ENCODE results near the gene IDH3A. TPM values are rescaled to one million over a fixed set of nuclear protein-coding genes. Genes with fewer than 3 reads are reported as not detected.

IDH3A gene
- polyA plus RNA-seq, 3 donors = 46.5 to 85.0 (median 74.0) TPM

DNA sequence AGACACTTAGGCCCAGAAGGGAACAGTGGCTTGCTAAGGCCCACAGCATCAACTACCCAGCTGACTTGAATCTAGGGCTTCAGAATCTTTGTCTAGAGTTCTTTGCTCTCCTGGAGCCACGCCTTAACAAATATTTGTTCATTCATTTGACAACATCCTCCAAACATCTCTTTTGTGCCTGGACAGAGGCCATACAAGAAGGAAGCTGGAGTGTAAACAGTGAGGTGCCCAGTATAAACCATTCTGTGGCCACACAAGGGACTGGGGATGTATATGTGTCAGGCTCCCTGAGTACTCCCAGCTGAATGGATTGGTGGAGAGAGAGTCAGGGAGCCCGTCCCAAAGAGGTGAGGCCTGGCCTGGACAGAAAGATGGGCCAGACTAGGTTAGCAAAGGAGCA is 21.3 kb upstream of the IDH3A start:
- H3K27ac ChIP-seq (ENCODE audit: low read depth in 1 of 2, low read length in 2 of 2) = no peak overlapping the region
- TF ChIP-seq CTCF (IDR thresholded peaks at IDR 0.05) = no peak
- H3K27me3 ChIP-seq (ENCODE audit: control insufficient read depth in 2 of 2, insufficient read depth in 2 of 2, low read length in 2 of 2) = peaks cover 0 to 8% of the 10 kb centered on the region in 2 donors
- Mint-ChIP-seq H3K9me3 (peaks cover 0 to 4% (median 0%) of the 10 kb centered on the region in 7 donors), H3K27me3 (ENCODE audit: low read depth in 3 of 3) (peaks cover 11 to 13% (median 12%) of the 10 kb centered on the region in 3 donors), H3K36me3 (no peaks in the 10 kb centered on the region), H3K4me3 (no peak overlapping the region), H3K27ac (peak overlapping the region in 1 of 7 donors; percentile 16), H3K4me1 (peaks cover 18% of the 10 kb centered on the region)
- no peak for DNase-seq
- no peaks in the 10 kb centered on the region for H3K9me3 ChIP-seq (replicated peaks in 1 of 2; ENCODE audit: control insufficient read depth in 1 of 2, insufficient read depth in 1 of 2, low read length in 2 of 2)
- H2AFZ ChIP-seq (ENCODE audit: insufficient read depth, low read depth, low read length, poor library complexity, severe bottlenecking) = no peak overlapping the region
- intact Hi-C loops (cut with micrococcal nuclease) = loop anchor here in 1 of 2 donors (5.0 kb wide), 2 partner anchors 69 to 114 kb away; no protein-coding TSS in a partner anchor
- no peak overlapping the region for H3K9ac ChIP-seq (ENCODE audit: insufficient read depth, low read length, poor library complexity, severe bottlenecking)
- 88% methylated on average over 1 of the region's 2 CpGs for WGBS (ENCODE audit: insufficient coverage)
- no peaks in the 10 kb centered on the region for H3K79me2 ChIP-seq (ENCODE audit: insufficient read depth, low read length)
- no peak overlapping the region for H3K4me3 ChIP-seq (replicated peaks in 1 of 3; ENCODE audit: low read depth in 2 of 3, low read length in 3 of 3)
- H3K4me1 ChIP-seq (ENCODE audit: control insufficient read depth in 1 of 2, insufficient read depth in 2 of 2, low read length in 2 of 2) = peaks cover 9 to 13% of the 10 kb centered on the region in 2 donors
- H4K20me1 ChIP-seq (ENCODE audit: insufficient read depth, low read length) = no peaks in the 10 kb centered on the region
- H3K36me3 ChIP-seq (replicated peaks in 1 of 2; ENCODE audit: control insufficient read depth in 1 of 2, insufficient read depth in 2 of 2, low read length in 2 of 2) = no peaks in the 10 kb centered on the region
- no peak overlapping the region for H3K4me2 ChIP-seq (replicated peaks; ENCODE audit: extremely low read depth, low read length, poor library complexity, severe bottlenecking)

DNA sequence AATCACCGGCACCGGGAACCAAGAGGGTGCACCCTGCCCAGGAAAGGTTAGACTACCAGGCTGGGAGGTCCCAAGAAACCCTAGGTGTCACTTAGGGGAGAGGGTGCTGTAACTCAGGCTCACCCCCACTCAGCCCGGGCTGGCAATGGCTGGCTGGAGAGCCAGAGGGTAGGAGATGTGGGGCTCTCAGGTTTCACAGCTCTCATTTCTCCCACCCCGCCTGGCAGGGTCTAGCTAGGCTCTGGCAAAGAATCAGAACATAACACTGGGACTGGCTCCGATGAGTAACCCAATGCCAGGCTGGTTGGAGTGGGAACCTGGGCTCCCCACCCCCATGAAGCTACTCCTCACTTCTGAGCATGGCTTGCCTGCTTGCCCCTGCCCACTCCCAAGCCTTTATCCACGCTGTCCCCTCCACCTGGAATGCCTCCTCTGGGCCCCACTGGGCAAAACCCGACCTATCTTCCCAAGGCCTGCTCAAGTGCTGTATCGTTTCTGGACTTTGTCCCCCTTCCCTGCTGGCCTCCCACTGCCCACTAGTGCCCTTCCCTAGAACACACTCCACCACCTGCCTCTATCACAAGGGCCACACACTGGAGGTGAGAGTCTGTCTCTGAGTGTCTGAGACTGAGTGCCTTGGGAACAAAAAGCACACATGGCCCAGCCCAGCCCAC is 19.9 kb upstream of the IDH3A start:
- no peaks in the 10 kb centered on the region for H3K79me2 ChIP-seq (ENCODE audit: insufficient read depth, low read length)
- no peak overlapping the region for H3K27ac ChIP-seq (ENCODE audit: low read depth in 1 of 2, low read length in 2 of 2)
- 97% methylated on average over 3 of the region's 8 CpGs for WGBS (ENCODE audit: insufficient coverage)
- H4K20me1 ChIP-seq (ENCODE audit: insufficient read depth, low read length) = no peaks in the 10 kb centered on the region
- Mint-ChIP-seq H3K27me3 (ENCODE audit: low read depth in 3 of 3) (peaks cover 11 to 13% (median 12%) of the 10 kb centered on the region in 3 donors), H3K4me1 (peaks cover 26% of the 10 kb centered on the region), H3K36me3 (no peaks in the 10 kb centered on the region), H3K9me3 (peaks cover 0 to 4% (median 0%) of the 10 kb centered on the region in 7 donors), H3K27ac (no peak overlapping the region), H3K4me3 (peak overlapping the region in 1 of 2 donors; percentile 44)
- no peak overlapping the region for H3K9ac ChIP-seq (ENCODE audit: insufficient read depth, low read length, poor library complexity, severe bottlenecking)
- H3K36me3 ChIP-seq (replicated peaks in 1 of 2; ENCODE audit: control insufficient read depth in 1 of 2, insufficient read depth in 2 of 2, low read length in 2 of 2) = no peaks in the 10 kb centered on the region
- H3K4me2 ChIP-seq (replicated peaks; ENCODE audit: extremely low read depth, low read length, poor library complexity, severe bottlenecking) = no peak overlapping the region
- H3K4me3 ChIP-seq (replicated peaks in 1 of 3; ENCODE audit: low read depth in 2 of 3, low read length in 3 of 3) = no peak overlapping the region
- intact Hi-C loops (cut with micrococcal nuclease) = loop anchor here in 1 of 2 donors (5.0 kb wide), 2 partner anchors 68 to 113 kb away; no protein-coding TSS in a partner anchor
- no peak overlapping the region for H2AFZ ChIP-seq (ENCODE audit: insufficient read depth, low read depth, low read length, poor library complexity, severe bottlenecking)
- no peak for DNase-seq
- TF ChIP-seq CTCF (IDR thresholded peaks at IDR 0.05) = no peak
- peaks cover 0 to 8% of the 10 kb centered on the region in 2 donors for H3K27me3 ChIP-seq (ENCODE audit: control insufficient read depth in 2 of 2, insufficient read depth in 2 of 2, low read length in 2 of 2)
- peaks cover 9 to 20% of the 10 kb centered on the region in 2 donors for H3K4me1 ChIP-seq (ENCODE audit: control insufficient read depth in 1 of 2, insufficient read depth in 2 of 2, low read length in 2 of 2)
- no peaks in the 10 kb centered on the region for H3K9me3 ChIP-seq (replicated peaks in 1 of 2; ENCODE audit: control insufficient read depth in 1 of 2, insufficient read depth in 1 of 2, low read length in 2 of 2)

Measured in CD14-positive monocyte (primary cell).